Lung (tissue), 12 donors: ENCODE data around the gene ARID2. TPM values are rescaled to one million over a fixed set of nuclear protein-coding genes. Genes with fewer than 3 reads are reported as not detected.

ENCODE experiments used
- ATAC-seq: fragments of 200-7000 bp; cut with Tn5 transposase; one replicate; pipeline ENCODE4 v1.9.1; 2020; ENCODE audit warnings: moderate number of reproducible peaks; ENCODE audit not compliant: insufficient read depth, low FRiP score
- DNase-seq, 3 donors: peaks; one replicate each; pipeline ENCODE4 v3.0.0-alpha.2; 2013 to 2017
- H3K27ac ChIP-seq, 2 donors: one replicate each; pipeline ENCODE4 v1.5.1; 2013; ENCODE audit warnings: mild to moderate bottlenecking in 2 of 2, moderate library complexity in 2 of 2, control low read depth in 1 of 2, inconsistent platforms in 1 of 2, low read depth in 1 of 2, low read length in 1 of 2
- H3K27me3 ChIP-seq, 3 donors: one replicate each; pipeline ENCODE4 v1.5.1; 2013; ENCODE audit warnings: low read length in 2 of 3; ENCODE audit not compliant: control insufficient read depth in 3 of 3, insufficient read depth in 3 of 3
- H3K36me3 ChIP-seq, 4 donors: one replicate each; pipeline ENCODE4 v1.5.1; 2013; ENCODE audit warnings: low read length in 4 of 4, mild to moderate bottlenecking in 1 of 4, moderate library complexity in 1 of 4; ENCODE audit not compliant: control insufficient read depth in 4 of 4, insufficient read depth in 4 of 4
- H3K4me1 ChIP-seq, 5 donors: one replicate each; pipeline ENCODE4 v1.5.1; 2013; ENCODE audit warnings: low read length in 5 of 5, mild to moderate bottlenecking in 2 of 5, moderate library complexity in 1 of 5; ENCODE audit not compliant: control insufficient read depth in 5 of 5, insufficient read depth in 5 of 5
- H3K4me3 ChIP-seq: one replicate; pipeline ENCODE4 v1.5.1; 2013; ENCODE audit warnings: mild to moderate bottlenecking, control low read depth, moderate library complexity
- H3K9ac ChIP-seq, 2 donors: one replicate each; pipeline ENCODE4 v1.5.1; 2013; ENCODE audit warnings: low read length in 2 of 2, control low read depth in 1 of 2; ENCODE audit not compliant: insufficient read depth in 1 of 2
- H3K9me3 ChIP-seq, 4 donors: one replicate each; pipeline ENCODE4 v1.5.1; 2013; ENCODE audit warnings: low read length in 3 of 4, mild to moderate bottlenecking in 1 of 4, moderate library complexity in 1 of 4; ENCODE audit not compliant: control insufficient read depth in 4 of 4, insufficient read depth in 3 of 4
- WGBS, 2 donors: extraction: QIAGEN DNeasy Blood & Tissue Kit; methylation state at CpG; one replicate each; pipeline ENCODE4 v1.1.7; 2013; 5-methylcytosine and 5-hydroxymethylcytosine counted together
- polyA plus RNA-seq, 2 donors: library from polyadenylated mRNA; stranded (reverse); fragments of 200-250 nt; gene quantifications; one replicate each; pipeline ENCODE4 v1.2.1, GENCODE V29; 2013
- total RNA-seq, 2 donors: library from RNA; depleted of rRNA in 1 of 2; stranded (reverse); fragments of >200 nt in 1 of 2; gene quantifications; one replicate each; pipeline ENCODE4 v1.2.1, GENCODE V29; 2014 to 2021
- TF ChIP-seq, protein P1 (sequence below): IDR thresholded peaks from 2 replicates; pipeline ENCODE4 v1.5.1; 2012; ENCODE audit warnings: mild to moderate bottlenecking; ENCODE audit errors: control extremely low read depth, extremely low read depth
- donor health status: control.
- donor health status: control.
- donor health status: Bipolar disorder and iron deficiency.
- donor health status: healthy.
- donor health status: DM: yes; HTN: yes; CAD: no.

ARID2 gene
- total and polyA plus RNA-seq, 4 donors = 5.3 to 79.2 (median 17.5) TPM

DNA sequence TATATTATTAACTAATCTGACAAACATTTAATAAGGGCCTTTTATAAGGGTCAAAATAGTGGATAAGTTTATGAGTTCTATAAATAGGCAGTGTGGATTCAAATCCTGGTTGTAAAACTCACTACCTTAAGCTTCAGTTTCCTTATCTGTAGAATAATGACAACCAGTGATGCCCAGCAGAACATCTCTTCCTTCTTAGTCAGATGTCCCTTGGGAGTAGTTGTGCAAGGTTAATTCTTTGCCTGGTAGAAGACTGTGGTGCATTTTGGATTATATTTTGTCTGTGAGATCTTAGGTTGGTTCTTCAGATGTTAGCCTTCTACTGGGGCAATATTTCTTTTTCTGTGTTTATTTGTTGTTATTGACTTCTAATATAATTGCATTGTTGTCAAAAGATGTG, 59.5 kb downstream of the ARID2 start:
- no peaks in the 10 kb centered on the region for H3K9me3 ChIP-seq
- H3K27ac ChIP-seq = no peak overlapping the region
- no peak overlapping the region for H3K9ac ChIP-seq
- peaks cover 0 to 2% (median under 1%) of the 10 kb centered on the region in 4 donors for H3K36me3 ChIP-seq
- ATAC-seq = no peak
- no peaks in the 10 kb centered on the region for H3K27me3 ChIP-seq
- H3K4me1 ChIP-seq = no peaks in the 10 kb centered on the region
- TF ChIP-seq, protein P1, sequence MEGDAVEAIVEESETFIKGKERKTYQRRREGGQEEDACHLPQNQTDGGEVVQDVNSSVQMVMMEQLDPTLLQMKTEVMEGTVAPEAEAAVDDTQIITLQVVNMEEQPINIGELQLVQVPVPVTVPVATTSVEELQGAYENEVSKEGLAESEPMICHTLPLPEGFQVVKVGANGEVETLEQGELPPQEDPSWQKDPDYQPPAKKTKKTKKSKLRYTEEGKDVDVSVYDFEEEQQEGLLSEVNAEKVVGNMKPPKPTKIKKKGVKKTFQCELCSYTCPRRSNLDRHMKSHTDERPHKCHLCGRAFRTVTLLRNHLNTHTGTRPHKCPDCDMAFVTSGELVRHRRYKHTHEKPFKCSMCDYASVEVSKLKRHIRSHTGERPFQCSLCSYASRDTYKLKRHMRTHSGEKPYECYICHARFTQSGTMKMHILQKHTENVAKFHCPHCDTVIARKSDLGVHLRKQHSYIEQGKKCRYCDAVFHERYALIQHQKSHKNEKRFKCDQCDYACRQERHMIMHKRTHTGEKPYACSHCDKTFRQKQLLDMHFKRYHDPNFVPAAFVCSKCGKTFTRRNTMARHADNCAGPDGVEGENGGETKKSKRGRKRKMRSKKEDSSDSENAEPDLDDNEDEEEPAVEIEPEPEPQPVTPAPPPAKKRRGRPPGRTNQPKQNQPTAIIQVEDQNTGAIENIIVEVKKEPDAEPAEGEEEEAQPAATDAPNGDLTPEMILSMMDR = no peak
- no peak for DNase-seq
- no peak overlapping the region for H3K4me3 ChIP-seq

DNA sequence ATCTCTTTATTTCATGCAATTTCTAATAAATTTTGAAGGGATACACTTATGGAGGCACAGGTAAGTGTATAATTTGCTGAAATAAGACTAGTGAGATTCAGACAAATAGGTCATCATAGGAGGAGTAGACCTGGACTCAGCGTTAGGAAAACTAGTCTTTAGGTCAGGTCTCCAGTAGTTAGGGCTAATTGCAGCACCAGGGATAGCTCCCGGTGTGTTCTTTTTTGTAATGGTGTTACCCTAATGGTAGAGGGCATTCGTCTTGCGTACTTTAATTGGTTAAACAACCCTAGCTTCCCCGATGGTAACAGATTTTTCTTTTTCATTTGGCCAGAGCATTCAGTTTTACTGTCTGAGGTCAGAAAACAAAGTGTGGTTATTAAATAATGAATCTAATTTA, 64.9 kb downstream of the ARID2 start:
- H3K9ac ChIP-seq = no peak overlapping the region
- 94 to 95% methylated on average over 5 of the region's 5 CpGs for WGBS, 2 donors
- no peak overlapping the region for H3K4me3 ChIP-seq

DNA sequence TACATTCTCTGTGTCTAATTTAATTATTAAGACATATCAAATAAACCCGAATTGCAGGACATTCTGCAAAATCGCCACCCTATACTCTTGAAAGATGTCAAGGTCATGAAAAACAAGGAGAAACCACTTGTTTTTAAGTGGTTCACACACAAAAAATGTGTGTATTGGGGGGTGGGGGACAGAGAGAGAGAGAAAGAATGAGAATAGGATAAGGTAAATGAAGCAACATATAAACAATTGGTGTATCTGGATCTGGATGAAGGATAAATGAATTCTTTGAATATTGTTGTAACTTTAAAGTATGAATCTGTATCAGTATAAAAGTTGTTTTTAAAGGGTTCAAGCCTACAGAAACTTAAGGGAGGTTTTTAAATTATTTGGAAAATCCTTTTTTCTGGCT, 72.1 kb downstream of the ARID2 start:
- 94 to 98% methylated on average over 2 of the region's 2 CpGs for WGBS, 2 donors
- TF ChIP-seq, protein P1 = no peak
- Histone ChIP-seq H3K27ac (no peak overlapping the region), H3K27me3 (no peaks in the 10 kb centered on the region), H3K9me3 (no peaks in the 10 kb centered on the region), H3K36me3 (peaks cover 0 to 3% (median 1%) of the 10 kb centered on the region in 4 donors), H3K4me3 (no peak overlapping the region), H3K9ac (no peak overlapping the region), H3K4me1 (peaks cover 0 to 3% (median 0%) of the 10 kb centered on the region in 5 donors)
- ATAC-seq (no peak), DNase-seq (no peak)

More for the DNA sequence above, 64.9 kb downstream of the ARID2 start:
- Histone ChIP-seq H3K36me3 (peaks cover 0 to 3% (median 1%) of the 10 kb centered on the region in 4 donors), H3K27ac (no peak overlapping the region), H3K4me1 (no peaks in the 10 kb centered on the region), H3K27me3 (no peaks in the 10 kb centered on the region), H3K9me3 (no peaks in the 10 kb centered on the region)
- TF ChIP-seq, protein P1 = no peak
- ATAC-seq (no peak), DNase-seq (no peak)

DNA sequence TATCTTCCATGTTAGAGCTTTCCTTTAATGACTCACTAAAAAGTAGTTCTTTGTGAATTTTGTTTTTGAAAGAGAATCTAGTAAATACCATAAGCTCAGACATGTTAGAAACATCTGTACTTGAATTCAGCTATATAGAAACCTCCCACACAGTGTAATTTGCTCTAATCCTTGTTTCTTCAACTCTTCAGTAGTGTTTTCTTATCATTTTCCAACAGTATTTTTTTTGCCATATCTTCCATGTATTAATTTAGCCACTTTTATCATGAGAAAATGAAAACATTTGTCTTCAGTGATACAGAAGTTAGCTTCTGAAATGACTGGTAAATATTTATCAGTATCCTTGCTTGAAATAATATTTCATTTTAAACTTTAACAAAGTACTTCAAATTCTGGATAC, 73.6 kb downstream of the ARID2 start:
- peaks cover 0 to 3% (median 1%) of the 10 kb centered on the region in 4 donors for H3K36me3 ChIP-seq
- TF ChIP-seq, protein P1 = no peak

More for the DNA sequence above, 73.6 kb downstream of the ARID2 start:
- DNase-seq (no peak), ATAC-seq (no peak)
- no peak overlapping the region for H3K27ac ChIP-seq
- H3K4me3 ChIP-seq = no peak overlapping the region
- peaks cover 0 to 3% (median 0%) of the 10 kb centered on the region in 5 donors for H3K4me1 ChIP-seq
- H3K9ac ChIP-seq = no peak overlapping the region
- H3K27me3 ChIP-seq = no peaks in the 10 kb centered on the region
- H3K9me3 ChIP-seq = no peaks in the 10 kb centered on the region
